Erythroblast (primary cell): ENCODE results near the gene PLA2G15.

Experiments used
- DNase-seq, 2 experiments: peaks; one replicate each; lab custom pipeline; 2025; lab: John Stamatoyannopoulos, UW
- GATA1 ChIP-seq: IDR thresholded peaks from 2 replicates; pipeline ENCODE4 v1.6.1; 2011; ENCODE audit warnings: low read depth, mild to moderate bottlenecking, control low read depth, low read length, moderate library complexity
- POLR2A ChIP-seq: IDR thresholded peaks from 2 replicates; pipeline ENCODE4 v1.6.1; 2011; ENCODE audit warnings: mild to moderate bottlenecking, low read length

Gene PLA2G15

DNA sequence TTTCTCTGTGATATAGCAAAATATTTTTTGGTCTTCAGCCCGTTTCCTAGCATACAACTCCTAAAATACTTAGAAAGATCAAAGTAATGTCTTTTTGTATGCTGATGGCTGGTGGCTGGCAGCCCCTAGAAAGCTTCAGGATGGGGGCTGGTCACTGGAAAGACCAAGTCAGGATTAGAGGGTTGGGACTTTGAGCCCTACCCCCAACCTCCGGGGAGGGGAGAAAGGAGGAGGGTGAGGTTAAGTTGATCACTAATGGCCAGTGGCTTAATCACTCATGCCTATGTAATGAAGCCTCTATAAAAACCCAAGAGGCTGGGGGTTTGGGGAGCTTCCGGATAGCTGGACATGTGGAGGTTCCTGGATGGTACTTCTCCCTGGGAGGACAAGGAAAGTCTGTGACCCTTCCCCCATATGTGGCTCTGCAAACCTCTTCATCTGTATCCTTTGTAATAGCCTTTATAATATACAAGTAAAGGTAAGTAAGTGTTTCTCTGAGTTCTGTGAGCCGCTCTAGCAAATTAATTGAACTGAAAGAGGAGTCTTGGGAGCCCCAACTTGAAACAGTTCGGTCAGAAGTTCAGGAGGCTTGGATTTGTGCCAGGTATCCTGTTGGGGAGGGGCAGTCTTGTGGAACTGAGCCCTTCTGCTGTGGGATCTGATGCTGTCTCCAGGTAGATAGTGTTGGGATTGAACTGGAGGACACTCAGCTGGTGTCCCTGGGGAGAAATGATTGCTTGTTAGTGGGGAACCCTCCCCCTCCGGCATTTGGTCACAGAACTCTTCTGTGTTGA lies 22.6 kb downstream of the PLA2G15 start:
- TF ChIP-seq GATA1, result no peak
- TF ChIP-seq POLR2A, result no peak
- no peak for DNase-seq

DNA sequence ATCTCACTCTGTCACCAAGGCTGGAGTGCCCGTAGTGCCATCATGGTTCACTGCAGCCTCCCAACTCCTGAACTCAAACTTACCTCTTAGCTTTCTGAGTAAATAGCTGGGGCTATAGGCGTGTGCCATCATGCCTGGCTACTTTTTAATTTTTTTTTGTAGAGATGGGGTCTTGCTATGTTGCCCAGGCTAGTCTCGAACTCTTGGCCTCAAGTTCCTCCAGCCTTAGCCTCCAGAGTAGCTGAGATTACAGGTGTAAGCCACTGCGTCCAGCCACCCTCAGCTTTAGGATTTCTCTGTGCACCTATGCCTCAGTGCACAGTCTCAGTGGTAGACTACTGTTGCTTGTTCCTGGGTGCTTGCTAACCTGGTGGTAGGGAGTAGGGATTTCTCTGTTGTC lies 24.6 kb downstream of the PLA2G15 start:
- no peak for TF ChIP-seq POLR2A
- DNase-seq, result no peak

DNA sequence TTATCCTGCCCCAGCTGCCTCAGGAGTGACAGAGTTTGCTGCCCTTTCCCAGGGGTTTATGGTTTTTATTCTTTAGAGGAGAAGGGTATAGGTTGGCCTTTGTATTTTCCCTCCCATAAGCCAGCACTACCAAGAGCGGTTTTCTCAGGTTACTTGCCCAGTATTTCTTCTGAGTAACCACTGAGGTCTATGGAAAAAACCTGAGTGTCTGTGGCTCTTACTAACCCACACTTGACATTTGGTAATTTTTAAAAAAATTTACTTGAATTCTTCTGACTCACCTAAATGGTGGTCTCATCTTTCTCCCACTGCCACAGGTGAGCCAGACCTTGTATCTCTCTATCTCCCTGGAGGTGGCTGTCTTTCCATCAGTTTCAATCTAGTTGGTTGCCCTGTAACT lies 25.2 kb downstream of the PLA2G15 start:
- no peak for DNase-seq
- TF ChIP-seq GATA1 (no peak), POLR2A (no peak)

DNA sequence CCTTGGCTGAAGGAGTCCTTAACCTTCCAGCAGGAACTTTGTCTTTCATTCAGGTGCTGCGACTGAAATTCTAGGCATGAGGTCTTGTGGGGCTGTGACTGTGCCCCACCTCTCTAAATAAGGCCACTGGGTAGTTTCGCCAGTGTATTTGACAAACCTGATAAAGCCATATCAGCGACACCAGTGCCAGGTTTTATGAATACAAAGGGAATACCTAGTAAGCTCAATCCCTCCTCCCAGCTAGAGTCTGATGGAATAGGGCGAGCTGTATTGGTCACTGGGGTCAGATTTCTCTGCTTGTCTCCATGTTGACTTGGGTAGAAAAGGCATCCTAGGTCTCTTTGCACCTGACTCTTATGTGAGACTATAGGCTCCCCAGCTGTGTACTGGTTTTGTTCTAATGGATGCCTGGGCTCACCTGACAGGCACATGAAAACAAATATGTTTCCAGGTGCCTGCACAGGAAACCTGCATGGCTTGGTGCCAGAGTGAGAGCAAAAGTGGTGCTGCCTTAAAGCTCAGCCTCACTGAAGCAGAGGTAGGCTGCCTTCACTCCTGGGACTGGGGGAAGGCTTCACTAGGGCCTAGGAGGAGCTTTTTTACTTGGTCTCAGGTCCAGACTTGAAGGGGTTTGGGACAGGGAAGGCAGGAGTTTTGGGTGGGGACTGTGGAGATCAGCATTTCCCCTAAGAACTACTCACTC lies 27.5 kb downstream of the PLA2G15 start:
- TF ChIP-seq POLR2A, result no peak
- no peak for DNase-seq

DNA sequence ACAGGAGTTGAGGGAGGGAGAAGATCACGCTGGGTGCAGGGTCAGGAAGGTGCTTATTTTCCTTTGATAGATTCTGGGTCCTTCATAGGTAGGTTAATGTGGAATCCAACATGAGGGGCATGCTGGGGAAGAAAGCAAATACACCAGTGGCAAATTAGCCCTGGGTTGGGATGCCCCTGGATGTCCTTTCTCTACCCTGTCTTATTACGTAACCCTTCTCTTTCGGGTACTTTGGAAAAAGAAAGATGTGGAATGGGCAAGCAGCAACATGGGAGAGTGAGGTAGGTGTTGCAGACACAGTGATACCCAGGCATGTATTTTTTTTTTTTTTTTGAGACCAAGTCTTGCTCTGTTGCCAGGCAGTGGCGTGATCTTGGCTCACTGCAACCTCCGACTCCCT lies 28.3 kb downstream of the PLA2G15 start:
- TF ChIP-seq POLR2A (no peak), GATA1 (no peak)
- DNase-seq, result no peak

DNA sequence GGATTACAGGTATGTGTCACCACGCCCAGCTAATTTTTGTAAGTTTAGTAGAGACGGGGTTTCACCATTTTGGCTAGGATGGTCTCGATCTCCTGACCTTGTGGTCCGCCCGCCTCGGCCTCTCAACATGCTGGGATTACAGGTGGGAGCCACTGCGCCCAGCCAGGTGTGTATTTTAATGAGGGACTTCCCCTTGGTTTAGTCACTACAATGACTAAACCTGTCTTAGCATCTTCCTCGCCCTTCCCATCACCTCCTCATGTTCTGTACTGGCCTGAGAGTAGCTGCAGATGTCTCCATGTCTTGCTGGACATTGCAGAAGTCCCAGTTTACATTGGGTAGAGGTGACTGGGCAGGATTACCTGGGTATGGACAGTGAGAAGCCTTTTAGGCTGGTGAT lies 28.7 kb downstream of the PLA2G15 start:
- DNase-seq, result no peak
- TF ChIP-seq GATA1 (no peak), POLR2A (no peak)

DNA sequence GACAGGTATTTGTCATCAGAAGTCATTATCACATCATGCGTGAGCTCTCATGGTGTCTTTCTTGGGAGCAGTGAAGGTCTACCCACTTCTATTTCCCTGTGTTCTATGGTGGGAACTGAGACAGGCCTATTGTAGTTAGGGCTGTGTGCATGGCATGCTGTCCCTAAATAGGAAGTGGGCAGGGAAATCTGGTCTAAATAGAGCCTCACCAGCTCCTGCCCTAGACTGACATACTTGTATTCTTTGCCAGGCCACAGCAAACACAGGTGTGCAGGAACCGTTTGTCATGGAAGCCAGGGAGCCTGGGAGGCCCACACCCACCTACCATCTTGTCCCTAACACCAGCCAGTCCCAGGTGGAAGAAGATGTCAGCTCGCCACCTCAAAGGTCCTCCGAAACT lies 29.3 kb downstream of the PLA2G15 start:
- TF ChIP-seq POLR2A (no peak), GATA1 (no peak)
- no peak for DNase-seq

DNA sequence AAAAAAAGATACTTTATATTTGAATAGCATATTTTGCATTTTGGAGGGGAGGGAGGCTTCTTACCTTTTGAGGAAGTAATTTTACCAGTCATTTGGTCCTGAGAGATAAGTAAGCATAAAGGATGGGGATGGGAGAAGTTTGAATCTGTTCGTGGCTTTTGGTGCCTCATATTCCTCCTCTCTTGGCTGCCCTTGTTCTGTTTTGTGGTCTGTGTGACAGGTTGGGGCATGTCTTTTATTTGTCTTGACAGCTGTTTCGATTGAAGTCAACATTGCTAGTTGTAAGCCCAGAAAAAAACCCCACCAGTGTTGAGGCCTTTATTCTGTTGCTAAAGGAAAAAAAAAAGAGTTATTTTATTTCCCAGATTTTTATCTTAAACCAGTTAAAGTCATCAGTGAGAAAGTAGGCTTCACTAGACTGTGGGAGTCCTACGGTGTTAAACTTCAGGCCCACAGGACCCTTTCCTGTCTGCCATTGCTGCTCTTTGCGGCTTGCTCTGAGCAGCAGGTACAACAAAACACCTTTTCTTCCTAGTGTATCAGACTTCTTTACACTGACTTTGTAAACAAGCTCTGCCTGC lies 30.5 kb downstream of the PLA2G15 start:
- no peak for TF ChIP-seq GATA1
- no peak for TF ChIP-seq POLR2A
- DNase-seq, result no peak

DNA sequence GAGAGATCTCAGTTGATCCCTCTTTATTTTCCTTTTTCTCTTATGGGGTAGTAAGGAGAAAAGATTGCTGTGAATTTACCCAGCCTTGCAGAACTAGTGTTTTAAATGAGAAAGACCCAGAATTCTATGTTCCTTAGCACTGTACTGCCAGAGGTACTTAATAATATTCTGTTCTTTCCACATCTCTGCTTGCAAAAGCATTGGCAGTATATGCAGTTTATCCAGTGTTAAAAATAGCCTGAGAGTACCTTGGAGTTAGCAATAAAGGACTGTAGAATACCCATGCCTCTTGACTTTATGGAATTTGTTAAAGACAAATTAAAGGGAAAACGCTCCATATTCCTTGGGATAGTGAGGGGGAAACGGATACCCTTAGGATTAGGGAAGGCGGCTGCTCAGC lies 31.1 kb downstream of the PLA2G15 start:
- no peak for DNase-seq
- TF ChIP-seq POLR2A (no peak), GATA1 (no peak)

DNA sequence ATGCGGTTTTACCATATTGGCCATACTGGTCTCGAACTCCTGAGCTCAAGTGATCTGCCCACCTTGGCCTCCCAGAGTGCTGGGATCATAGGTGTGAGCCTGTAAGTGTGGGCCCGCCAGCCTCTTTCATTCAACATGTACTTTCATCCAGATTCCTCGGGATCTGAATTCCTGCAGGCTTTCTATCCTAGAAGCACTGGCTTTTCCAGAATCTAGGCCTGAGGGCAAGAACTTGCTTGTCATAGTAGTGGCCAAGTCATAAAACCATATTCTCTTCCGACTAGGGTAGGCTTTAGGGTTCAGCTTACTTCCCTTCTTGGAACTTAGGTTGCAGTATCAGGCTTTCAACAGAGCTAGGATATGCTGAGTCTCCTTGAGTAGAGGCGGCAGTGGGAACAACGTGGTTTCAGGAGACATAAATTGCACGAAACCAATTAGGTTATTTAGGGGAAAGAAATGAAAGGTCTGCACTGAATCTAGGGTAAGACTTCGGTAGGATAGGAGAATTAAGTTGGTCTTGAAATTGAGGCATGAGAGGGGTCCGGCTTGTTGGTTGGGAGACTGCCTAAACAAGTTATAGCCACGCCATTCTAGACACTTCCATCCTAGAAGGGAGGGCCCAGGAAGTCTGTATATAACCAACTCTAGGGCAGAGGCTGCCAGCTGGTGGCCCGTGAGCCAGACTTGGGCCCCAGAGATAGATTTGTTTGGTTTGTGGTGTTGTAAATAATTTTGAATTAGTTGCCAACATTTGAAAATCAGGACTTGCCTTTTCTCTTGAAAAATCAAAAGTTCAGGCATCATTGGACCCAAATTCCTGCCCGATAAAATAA lies 34.8 kb downstream of the PLA2G15 start:
- DNase-seq, result no peak
- no peak for TF ChIP-seq GATA1
- TF ChIP-seq POLR2A, result no peak

DNA sequence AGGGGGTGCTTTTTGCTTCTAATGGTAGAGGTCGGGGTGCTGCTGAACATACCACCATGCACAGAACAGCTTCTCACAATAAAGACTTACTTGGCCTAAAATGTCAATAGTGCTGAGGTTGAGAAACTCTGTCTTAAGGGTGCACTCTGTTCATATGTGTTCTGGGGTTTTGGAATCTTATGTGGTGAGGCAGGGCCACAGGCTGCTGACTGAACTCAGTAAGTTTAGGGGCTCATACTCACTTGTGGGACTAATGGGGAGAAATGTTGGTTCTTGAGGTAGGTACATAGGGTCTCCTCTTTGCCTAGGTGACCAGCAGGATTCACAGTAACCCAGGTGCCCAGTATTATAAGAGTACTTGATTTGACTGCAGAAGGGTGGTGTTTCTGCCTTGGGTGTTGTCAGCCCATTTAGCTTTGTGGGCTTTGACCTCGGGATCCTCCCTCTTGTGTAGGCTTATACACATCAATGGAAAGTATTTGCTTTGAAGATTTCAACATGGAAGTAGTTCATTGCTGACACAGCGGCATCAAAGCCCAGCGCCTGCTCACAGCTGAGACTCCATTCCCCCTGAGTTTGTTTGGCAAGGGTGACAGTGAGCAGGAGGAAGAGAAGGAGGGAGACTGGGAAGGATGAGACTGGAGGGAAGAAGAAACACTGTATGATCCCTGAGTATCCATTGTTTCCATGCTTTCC lies 36.3 kb downstream of the PLA2G15 start:
- no peak for DNase-seq

DNA sequence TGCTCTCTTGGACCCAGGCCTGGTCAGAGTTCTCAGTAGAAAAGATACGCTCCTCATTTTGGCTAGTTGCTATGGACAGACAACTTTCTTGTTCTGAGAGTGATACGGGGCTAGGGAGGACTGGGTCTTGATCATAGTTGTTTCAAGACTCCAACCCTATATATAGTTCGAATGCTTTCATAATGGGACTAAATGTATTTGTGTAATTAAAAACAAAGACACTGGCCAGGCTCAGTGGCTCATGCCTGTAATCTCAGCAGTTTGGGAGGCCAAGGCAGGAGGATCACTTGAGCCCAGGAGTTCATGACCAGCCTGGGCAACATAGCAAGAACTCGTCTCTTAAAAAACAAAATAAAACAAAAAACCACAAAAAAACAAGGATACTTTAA lies 36.9 kb downstream of the PLA2G15 start:
- no peak for DNase-seq
- no peak for TF ChIP-seq GATA1
- TF ChIP-seq POLR2A, result no peak

More for the DNA sequence above, 36.3 kb downstream of the PLA2G15 start:
- TF ChIP-seq POLR2A (no peak), GATA1 (no peak)

DNA sequence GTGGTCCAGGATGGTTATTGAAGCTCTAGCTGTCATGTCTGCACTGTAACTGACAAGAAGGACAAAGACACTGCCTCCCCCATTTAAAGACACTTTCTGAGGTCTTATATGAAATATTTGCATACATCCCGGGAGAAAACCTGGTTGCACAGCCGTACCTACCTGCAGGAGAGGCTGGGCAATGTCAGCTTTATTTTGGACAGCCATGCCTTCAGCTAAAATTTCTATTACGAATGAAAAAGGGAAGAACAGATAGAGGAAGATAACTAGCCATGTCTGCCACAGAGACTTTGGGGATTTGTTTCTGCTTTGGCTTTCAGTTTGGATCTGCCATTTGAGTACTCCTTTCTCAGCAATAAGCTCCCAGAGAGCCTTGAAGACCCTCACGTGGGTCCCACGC lies 38.2 kb downstream of the PLA2G15 start:
- no peak for DNase-seq

More for the DNA sequence above, 38.2 kb downstream of the PLA2G15 start:
- no peak for TF ChIP-seq GATA1
- TF ChIP-seq POLR2A, result no peak
